Glutamatergic neuron (in vitro differentiated cells): Measurements from ENCODE around the gene RAI1. TPM values are rescaled to one million over a fixed set of nuclear protein-coding genes. Genes with fewer than 3 reads are reported as not detected.
A peak's percentile ranks its signal among the peaks of the same experiment; 100 is the strongest.

ENCODE experiments used
- DNase-seq: peaks from one replicate; pipeline ENCODE4 v3.0.0; 2022
- H3K27ac Mint-ChIP-seq: one replicate; pipeline ENCODE4 v1.8.0; 2020; ENCODE audit warnings: mild to moderate bottlenecking, mixed read lengths, inconsistent platforms; ENCODE audit not compliant: unreplicated experiment
- H3K27me3 Mint-ChIP-seq: one replicate; pipeline ENCODE4 v1.8.0; 2020; ENCODE audit warnings: mild to moderate bottlenecking, moderate library complexity, mixed read lengths, inconsistent platforms; ENCODE audit not compliant: unreplicated experiment
- H3K36me3 Mint-ChIP-seq: one replicate; pipeline ENCODE4 v1.8.0; 2020; ENCODE audit warnings: mild to moderate bottlenecking, mixed read lengths, inconsistent platforms; ENCODE audit not compliant: unreplicated experiment
- H3K4me1 Mint-ChIP-seq: one replicate; pipeline ENCODE4 v1.8.0; 2020; ENCODE audit warnings: mild to moderate bottlenecking, low read depth, mixed read lengths, inconsistent platforms; ENCODE audit not compliant: unreplicated experiment
- H3K4me3 Mint-ChIP-seq: one replicate; pipeline ENCODE4 v1.8.0; 2020; ENCODE audit warnings: mild to moderate bottlenecking, mixed read lengths, inconsistent platforms; ENCODE audit not compliant: unreplicated experiment
- H3K9me3 Mint-ChIP-seq: one replicate; pipeline ENCODE4 v1.8.0; 2020; ENCODE audit warnings: mild to moderate bottlenecking, moderate library complexity, mixed read lengths, inconsistent platforms; ENCODE audit not compliant: unreplicated experiment
- CTCF ChIP-seq: fragments of 200-600 bp; sonication (generic); IDR thresholded peaks from one replicate; pipeline ENCODE4 v1.5.0; 2021; ENCODE audit not compliant: partially characterized antibody, unreplicated experiment
- total RNA-seq: library from RNA; stranded (reverse); fragmentation: NEBNext Ultra II Directional; extraction: Animal tissue kit (Norgen Biotek cat#: 25700); gene quantifications from one replicate; pipeline ENCODE4 v1.2.1, GENCODE V29; 2021; ENCODE audit not compliant: unreplicated experiment

Gene RAI1
- total RNA-seq, 1 donor from 2014 or later = 70.2 TPM

DNA sequence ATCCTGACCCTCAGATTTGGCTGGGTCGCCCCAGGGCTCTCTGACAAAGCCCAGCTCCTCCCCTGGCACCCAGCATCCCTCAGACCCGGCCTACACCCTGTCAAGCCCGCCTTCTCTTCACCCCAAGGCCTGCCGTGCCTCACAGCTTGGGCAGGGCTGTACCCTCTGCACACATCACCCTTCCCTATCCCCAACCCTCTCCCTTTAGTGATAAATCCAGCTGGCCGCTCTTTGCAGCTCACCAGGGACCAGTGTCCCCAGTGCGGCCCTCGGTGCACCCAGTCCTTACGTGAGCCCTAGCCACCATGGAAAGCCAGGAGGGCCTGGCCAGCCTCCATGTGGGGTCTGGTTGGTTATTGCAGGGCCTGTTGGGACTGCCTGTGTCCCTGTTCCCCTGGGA lies 74.5 kb downstream of the RAI1 start:
- no peak for TF ChIP-seq CTCF
- no peak overlapping the region for H3K4me3 Mint-ChIP-seq
- peaks cover 15% of the 10 kb centered on the region for H3K27me3 Mint-ChIP-seq
- DNase-seq = no peak
- H3K4me1 Mint-ChIP-seq = peaks cover 44% of the 10 kb centered on the region
- H3K27ac Mint-ChIP-seq = no peak overlapping the region
- H3K36me3 Mint-ChIP-seq = no peaks in the 10 kb centered on the region
- H3K9me3 Mint-ChIP-seq = peaks cover 22% of the 10 kb centered on the region

DNA sequence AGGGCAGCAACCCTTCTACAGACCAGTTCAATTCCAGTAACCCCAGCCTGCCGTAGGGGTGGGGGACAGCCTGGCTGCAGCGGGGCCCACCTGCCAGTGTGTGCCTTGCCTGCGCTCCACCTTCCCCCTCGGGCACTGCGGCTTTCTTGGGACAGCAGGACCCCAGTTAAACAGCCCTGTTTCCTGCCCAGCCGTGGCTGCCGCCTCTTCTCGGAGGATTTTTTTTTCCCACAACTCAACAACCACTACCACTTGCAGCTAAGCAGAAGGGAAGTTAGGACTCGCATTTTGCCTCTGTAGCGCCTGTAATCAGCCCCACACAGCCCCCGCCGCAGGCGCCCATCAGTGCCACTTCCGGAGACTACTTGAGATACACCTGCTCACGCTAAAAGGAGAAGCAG lies 76.1 kb downstream of the RAI1 start:
- no peak for TF ChIP-seq CTCF
- no peak for DNase-seq
- H3K4me1 Mint-ChIP-seq = peaks cover 38% of the 10 kb centered on the region
- peak overlapping the region; percentile 48 for H3K27ac Mint-ChIP-seq
- H3K27me3 Mint-ChIP-seq = peaks cover 11% of the 10 kb centered on the region
- no peaks in the 10 kb centered on the region for H3K36me3 Mint-ChIP-seq
- peaks cover 18% of the 10 kb centered on the region for H3K9me3 Mint-ChIP-seq
- H3K4me3 Mint-ChIP-seq = no peak overlapping the region

GRCh38 chr17:17757956-17758845 lies 76.9 kb downstream of the RAI1 start:
- peaks cover 10% of the 10 kb centered on the region for H3K27me3 Mint-ChIP-seq
- H3K4me3 Mint-ChIP-seq = peak overlapping the region; percentile 70
- H3K27ac Mint-ChIP-seq = peak overlapping the region; percentile 57
- peaks cover 39% of the 10 kb centered on the region for H3K4me1 Mint-ChIP-seq
- DNase-seq = no peak
- H3K36me3 Mint-ChIP-seq = no peaks in the 10 kb centered on the region
- no peak for TF ChIP-seq CTCF
- H3K9me3 Mint-ChIP-seq = peaks cover 14% of the 10 kb centered on the region

DNA sequence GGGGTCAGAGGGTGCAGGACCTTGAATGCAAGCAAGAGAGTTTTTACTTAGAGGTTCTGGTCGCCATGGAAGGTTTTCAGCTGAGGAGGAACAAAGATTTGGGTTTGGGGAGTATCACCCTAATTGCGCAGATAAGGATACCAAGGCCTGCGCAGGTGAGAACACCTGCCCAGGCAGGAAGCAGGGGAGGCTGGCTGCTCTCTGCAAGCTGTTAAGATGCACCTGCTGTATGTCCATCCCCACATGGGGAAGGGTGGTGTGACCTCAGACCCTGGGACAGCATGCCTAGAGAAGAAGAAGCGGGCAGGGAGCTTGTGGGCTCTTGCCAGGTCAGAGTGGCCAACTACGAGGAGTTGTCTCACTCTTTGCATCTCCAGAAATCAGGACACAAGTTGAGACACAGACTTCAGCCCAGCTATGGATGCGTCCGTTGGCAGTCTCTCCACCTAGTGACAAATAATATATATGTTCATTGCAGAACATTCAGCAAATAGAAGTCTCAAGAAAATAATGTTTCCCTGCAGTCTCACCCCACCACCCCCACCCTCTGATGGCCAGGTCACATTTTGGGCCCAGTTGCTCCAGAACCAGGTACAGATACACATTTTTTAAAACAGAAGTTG lies 77.8 kb downstream of the RAI1 start:
- no peak for TF ChIP-seq CTCF
- Mint-ChIP-seq H3K27me3 (peaks cover 14% of the 10 kb centered on the region), H3K27ac (peak overlapping the region; percentile 52), H3K4me1 (peaks cover 42% of the 10 kb centered on the region), H3K36me3 (no peaks in the 10 kb centered on the region), H3K4me3 (peak overlapping the region; percentile 22), H3K9me3 (peaks cover 16% of the 10 kb centered on the region)
- DNase-seq = no peak

GRCh38 chr17:17760350-17760749 lies 79.1 kb downstream of the RAI1 start:
- no peak for TF ChIP-seq CTCF
- Mint-ChIP-seq H3K4me1 (peaks cover 47% of the 10 kb centered on the region), H3K9me3 (peaks cover 14% of the 10 kb centered on the region), H3K27me3 (peaks cover 16% of the 10 kb centered on the region), H3K27ac (no peak overlapping the region), H3K36me3 (no peaks in the 10 kb centered on the region), H3K4me3 (no peak overlapping the region)
- no peak for DNase-seq
